HepG2 (cell line): Measurements from ENCODE around the gene ZCWPW2. TPM values are rescaled to one million over a fixed set of nuclear protein-coding genes. Genes with fewer than 3 reads are reported as not detected.

Experiments used
- KDM6A ChIP-seq: IDR thresholded peaks from 2 replicates; pipeline ENCODE4 v1.6.1; 2016; ENCODE audit warnings: low read depth
- NFAT5 ChIP-seq: sonication (generic); formaldehyde crosslinking; IDR thresholded peaks from 2 replicates; pipeline ENCODE4 v1.4.0; 2020; ENCODE audit warnings: missing genetic modification reagents
- NFKB2 ChIP-seq: sonication (generic); formaldehyde crosslinking; IDR thresholded peaks from 2 replicates; pipeline ENCODE4 v1.4.0; 2020; ENCODE audit warnings: missing genetic modification reagents, borderline replicate concordance
- PATZ1 ChIP-seq: sonication (generic); formaldehyde crosslinking; IDR thresholded peaks from 2 replicates; pipeline ENCODE4 v1.4.0; 2020; ENCODE audit warnings: missing genetic modification reagents
- POGZ ChIP-seq: sonication (generic); formaldehyde crosslinking; IDR thresholded peaks from 2 replicates; pipeline ENCODE4 v1.4.0; 2020; ENCODE audit warnings: mild to moderate bottlenecking, missing genetic modification reagents
- SETDB1 ChIP-seq: sonication (generic); formaldehyde crosslinking; IDR thresholded peaks from 2 replicates; pipeline ENCODE4 v1.5.1; 2020; ENCODE audit warnings: missing genetic modification reagents, mild to moderate bottlenecking, borderline replicate concordance
- TBP ChIP-seq: sonication (generic); formaldehyde crosslinking; IDR thresholded peaks from 2 replicates; pipeline ENCODE4 v1.5.0; 2020; ENCODE audit warnings: missing genetic modification reagents
- TEAD3 ChIP-seq: optimal IDR thresholded peaks from 2 replicates; pipeline ENCODE3; 2016; ENCODE audit warnings: borderline replicate concordance
- ZFP37 ChIP-seq: sonication (generic); formaldehyde crosslinking; IDR thresholded peaks from 2 replicates; pipeline ENCODE4 v1.4.0; 2020; ENCODE audit warnings: missing genetic modification reagents, borderline replicate concordance
- ZNF12 ChIP-seq: sonication (generic); formaldehyde crosslinking; IDR thresholded peaks from 2 replicates; pipeline ENCODE4 v1.5.0; 2020; ENCODE audit warnings: missing genetic modification reagents
- ZNF546 ChIP-seq: sonication (generic); formaldehyde crosslinking; conservative IDR thresholded peaks from 2 replicates; pipeline ENCODE4 v1.8.1; 2023; ENCODE audit warnings: mild to moderate bottlenecking, missing genetic modification reagents
- ZNF563 ChIP-seq: sonication (generic); formaldehyde crosslinking; IDR thresholded peaks from 2 replicates; pipeline ENCODE4 v1.8.0; 2022; ENCODE audit warnings: mild to moderate bottlenecking, moderate library complexity, missing genetic modification reagents
- ZNF564 ChIP-seq: sonication (generic); formaldehyde crosslinking; IDR thresholded peaks from 2 replicates; pipeline ENCODE4 v1.8.1; 2023; ENCODE audit warnings: mild to moderate bottlenecking, missing genetic modification reagents
- ZNF569 ChIP-seq: sonication (generic); formaldehyde crosslinking; IDR thresholded peaks from 2 replicates; pipeline ENCODE4 v1.5.0; 2020; ENCODE audit warnings: mild to moderate bottlenecking, missing genetic modification reagents, moderate library complexity, borderline replicate concordance
- ZNF576 ChIP-seq: sonication (generic); formaldehyde crosslinking; IDR thresholded peaks from 2 replicates; pipeline ENCODE4 v1.4.0; 2020; ENCODE audit warnings: mild to moderate bottlenecking, missing genetic modification reagents
- ZNF772 ChIP-seq: sonication (generic); formaldehyde crosslinking; IDR thresholded peaks from 2 replicates; pipeline ENCODE4 v1.5.0; 2020; ENCODE audit warnings: mild to moderate bottlenecking, missing genetic modification reagents
- ZSCAN21 ChIP-seq: sonication (generic); formaldehyde crosslinking; IDR thresholded peaks from 2 replicates; pipeline ENCODE4 v1.8.0; 2022; ENCODE audit warnings: mild to moderate bottlenecking, missing genetic modification reagents, moderate library complexity, borderline replicate concordance
- polyA plus RNA-seq, 8 experiments: library from polyadenylated mRNA; depleted of rRNA in 3 of 8; stranded (reverse) in 7 of 8; unstranded in 1 of 8; fragments of >200 nt; fragmentation: Illumina TruSeq in 4 of 8; extraction: Trizol in 4 of 8; gene quantifications; 2 replicates each; pipeline versions ENCODE4 v1.2.1 to v1.2.3, GENCODE V29; 2011 to 2016; ENCODE audit warnings: low read depth in 4 of 8, missing spikeins in 1 of 8, mixed read lengths in 1 of 8; ENCODE audit not compliant: insufficient read depth in 1 of 8
- total RNA-seq, 5 experiments: library from RNA; depleted of rRNA; stranded (reverse); fragments of >200 nt; fragmentation: Illumina TruSeq; extraction: Trizol; gene quantifications; 2 replicates each; pipeline ENCODE4 v1.2.3, GENCODE V29; 2016; ENCODE audit warnings: low read depth in 1 of 5

Gene ZCWPW2
- total and polyA plus RNA-seq, 2 of the 13 experiments (the other 11 are each of a cell fraction or from before 2014, with no cell fraction given): 0.17 to 0.53 TPM

GRCh38 chr3:28348629-28349468, at the start of gene ZCWPW2, which contains the start of gene AZI2 (continued):
- TF ChIP-seq ZSCAN21 (CRISPR knock-in tag) (no peak), ZNF576 (0 out of 2 replicates have a peak, but pooled peaks have one; percentile 22), ZNF12 (CRISPR knock-in tag) (no peak; the same call in none of the 2 replicates), POGZ (CRISPR knock-in tag) (peak; percentile 88), PATZ1 (peak; percentile 59; the same call in 1 of the 2 replicates), TBP (CRISPR knock-in tag) (no peak), ZNF563 (CRISPR knock-in tag) (peak; percentile 54; the same call in 1 of the 2 replicates), SETDB1 (CRISPR knock-in tag) (no peak), ZNF569 (CRISPR knock-in tag) (peak; percentile 93; the same call in 1 of the 2 replicates), ZFP37 (CRISPR knock-in tag) (peak; percentile 22; the same call in 1 of the 2 replicates), NFAT5 (no peak), TEAD3 (CRISPR knock-in tag) (no peak), NFKB2 (CRISPR knock-in tag) (peak; percentile 91; the same call in 1 of the 2 replicates), KDM6A (no peak), ZNF772 (CRISPR knock-in tag) (peak; percentile 87), ZNF546 (CRISPR knock-in tag) (peak; percentile 77; the same call in 1 of the 2 replicates), ZNF564 (CRISPR knock-in tag) (peak; percentile 75)
